Stimulated activated CD4-positive, alpha-beta T cell treated with anti-CD3 and anti-CD28 coated beads, Interleukin-4, amount 100 ng/mL, for 1 hour (primary cell): ENCODE measurements around the gene RUFY2.
A peak's percentile ranks its signal among the peaks of the same experiment; 100 is the strongest.
"Not testable (repeated sequence)": the region's sequence is repeated elsewhere in the genome, so short reads cannot be mapped to it uniquely, and the experiment has no call there.

Source experiments
- DNase-seq: peaks from one replicate; pipeline ENCODE4 v3.0.0-alpha.2; 2020

The RUFY2 gene

GRCh38 chr10:68406815-68407548 is at the start of gene RUFY2:
Gene RUFY2, minus strand, starts transcription at chr10:68407277. Its CDS starts 88 bp downstream, at chr10:68407189.
- DNase-seq, result peak; percentile 79

GRCh38 chr10:68449698-68450097 is 42.6 kb upstream of the RUFY2 start:
- not testable (repeated sequence) for DNase-seq

- DNase-seq, result no peak
These were observed 39.1 kb upstream of the RUFY2 start for GRCh38 chr10:68446179-68446578.

- no peak for DNase-seq
These were observed 35.9 kb upstream of the RUFY2 start for GRCh38 chr10:68442971-68443370.

- DNase-seq, result no peak
These were observed 33.8 kb upstream of the RUFY2 start for GRCh38 chr10:68440898-68441297.

- no peak for DNase-seq
These were observed 28.7 kb upstream of the RUFY2 start for GRCh38 chr10:68435803-68436202.

GRCh38 chr10:68434657-68435056 is 27.6 kb upstream of the RUFY2 start:
- no peak for DNase-seq

- DNase-seq, result no peak
These were observed 21.5 kb upstream of the RUFY2 start for GRCh38 chr10:68428396-68429104.

GRCh38 chr10:68424454-68425014 is 17.5 kb upstream of the RUFY2 start:
- no peak for DNase-seq

- peak; percentile 8 for DNase-seq
These were observed 16.4 kb upstream of the RUFY2 start for GRCh38 chr10:68423522-68423921.

GRCh38 chr10:68419376-68419775 is 12.3 kb upstream of the RUFY2 start:
- DNase-seq, result no peak

GRCh38 chr10:68408898-68409518 is 1.9 kb upstream of the RUFY2 start:
- DNase-seq, result no peak

GRCh38 chr10:68406111-68406814 is 814 bp downstream of the RUFY2 start:
- DNase-seq, result peak; percentile 42

GRCh38 chr10:68403701-68404100 is 3.4 kb downstream of the RUFY2 start:
- no peak for DNase-seq

- DNase-seq, result no peak
These were observed 4.8 kb downstream of the RUFY2 start for GRCh38 chr10:68402276-68402675.

- DNase-seq, result no peak
These were observed 10.1 kb downstream of the RUFY2 start for GRCh38 chr10:68397005-68397404.

- DNase-seq, result no peak
These were observed 21.3 kb downstream of the RUFY2 start for GRCh38 chr10:68385740-68386139.

- no peak for DNase-seq
These were observed 35.5 kb downstream of the RUFY2 start for GRCh38 chr10:68371604-68372003.

- no peak for DNase-seq
These were observed 40.0 kb downstream of the RUFY2 start for GRCh38 chr10:68367121-68367520.

GRCh38 chr10:68366600-68366999 is 40.5 kb downstream of the RUFY2 start:
- no peak for DNase-seq

GRCh38 chr10:68365611-68366010 is 41.5 kb downstream of the RUFY2 start:
- no peak for DNase-seq

- DNase-seq, result no peak
These were observed 42.8 kb downstream of the RUFY2 start for GRCh38 chr10:68364101-68364886.
